Stomach (tissue), 4 donors: ENCODE measurements around the gene FIGN.

Experiments
- CTCF ChIP-seq, 7 experiments: fragments of 450-650 bp in 4 of 7; fragments of 200-600 bp in 3 of 7; sonication (generic) in 3 of 7; IDR thresholded peaks; one replicate each; pipeline ENCODE4 v1.5.1; 2016 to 2019; ENCODE audit warnings: antibody characterized with exemption in 7 of 7, control low read depth in 2 of 7, mild to moderate bottlenecking in 1 of 7
- EP300 ChIP-seq: sonication (generic); formaldehyde crosslinking; IDR thresholded peaks from one replicate; pipeline ENCODE4 v1.6.1; 2017; ENCODE audit warnings: antibody characterized with exemption
- POLR2A ChIP-seq, 4 donors: fragments of 450-650 bp; IDR thresholded peaks; one replicate each; pipeline ENCODE4 v1.6.1; 2016; ENCODE audit warnings: antibody characterized with exemption in 4 of 4, control low read depth in 2 of 4, mild to moderate bottlenecking in 1 of 4, moderate library complexity in 1 of 4
- POLR2AphosphoS5 ChIP-seq, 3 donors: sonication (generic); formaldehyde crosslinking; IDR thresholded peaks; one replicate each; pipeline ENCODE4 v1.6.1; 2016; ENCODE audit warnings: antibody characterized with exemption in 3 of 3

- TF ChIP-seq POLR2A (IDR thresholded peaks at IDR 0.05) (no peak), CTCF (IDR thresholded peaks at IDR 0.05) (no peak), POLR2AphosphoS5 (IDR thresholded peaks at IDR 0.05) (no peak), EP300 (no peak)
These were observed 97.9 kb downstream of the FIGN start for GRCh38 chr2:163637871-163638270.
